ENCODE data around the gene C6orf62.

- peak in 1 of 2 donors; percentile 30 for TF ChIP-seq POLR2A (IDR thresholded peaks at IDR 0.05)
- TF ChIP-seq CTCF (IDR thresholded peaks at IDR 0.05): no peak
Observed at GRCh38 chr6:24662236-24662635, 56.7 kb downstream of the C6orf62 start.
